NCI-H226 (cell line): Measurements from ENCODE around the gene TUB.

Source experiments
- DNase-seq: peaks from one replicate; pipeline ENCODE4 v3.0.0-alpha.2; 2015

The TUB gene, protein sequence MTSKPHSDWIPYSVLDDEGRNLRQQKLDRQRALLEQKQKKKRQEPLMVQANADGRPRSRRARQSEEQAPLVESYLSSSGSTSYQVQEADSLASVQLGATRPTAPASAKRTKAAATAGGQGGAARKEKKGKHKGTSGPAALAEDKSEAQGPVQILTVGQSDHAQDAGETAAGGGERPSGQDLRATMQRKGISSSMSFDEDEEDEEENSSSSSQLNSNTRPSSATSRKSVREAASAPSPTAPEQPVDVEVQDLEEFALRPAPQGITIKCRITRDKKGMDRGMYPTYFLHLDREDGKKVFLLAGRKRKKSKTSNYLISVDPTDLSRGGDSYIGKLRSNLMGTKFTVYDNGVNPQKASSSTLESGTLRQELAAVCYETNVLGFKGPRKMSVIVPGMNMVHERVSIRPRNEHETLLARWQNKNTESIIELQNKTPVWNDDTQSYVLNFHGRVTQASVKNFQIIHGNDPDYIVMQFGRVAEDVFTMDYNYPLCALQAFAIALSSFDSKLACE

GRCh38 chr11:8080674-8081590 lies at the start of gene TUB:
TSS of gene TUB (plus strand) at chr11:8081211. CDS start at chr11:8081511, 300 bp downstream.
- DNase-seq, result no peak

GRCh38 chr11:8031248-8032115 lies 49.5 kb upstream of the TUB start:
- no peak for DNase-seq

DNA sequence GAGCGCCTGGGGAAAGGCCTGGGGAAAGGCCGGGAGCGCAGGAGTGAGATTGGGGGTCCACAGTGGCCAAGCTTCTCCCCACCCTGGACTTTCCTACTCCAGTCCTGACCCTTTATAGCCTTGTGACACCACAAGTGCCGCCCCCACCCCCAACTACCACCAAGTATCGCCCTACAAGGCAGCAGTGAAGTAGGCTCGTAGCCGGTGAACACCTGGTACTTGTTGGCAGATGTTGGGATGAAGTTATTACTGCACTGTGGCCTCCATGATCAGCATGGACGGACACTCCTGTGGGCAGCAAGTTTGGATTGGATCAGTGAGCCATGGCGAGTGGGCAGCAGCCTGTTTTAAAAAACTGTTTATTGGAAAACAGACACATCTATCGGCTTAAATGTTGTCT lies 48.9 kb upstream of the TUB start:
- no peak for DNase-seq

- no peak for DNase-seq
Measured at GRCh38 chr11:8032576-8033304, 48.3 kb upstream of the TUB start.

GRCh38 chr11:8033305-8034105 lies 47.5 kb upstream of the TUB start:
- peak; percentile 70 for DNase-seq

DNA sequence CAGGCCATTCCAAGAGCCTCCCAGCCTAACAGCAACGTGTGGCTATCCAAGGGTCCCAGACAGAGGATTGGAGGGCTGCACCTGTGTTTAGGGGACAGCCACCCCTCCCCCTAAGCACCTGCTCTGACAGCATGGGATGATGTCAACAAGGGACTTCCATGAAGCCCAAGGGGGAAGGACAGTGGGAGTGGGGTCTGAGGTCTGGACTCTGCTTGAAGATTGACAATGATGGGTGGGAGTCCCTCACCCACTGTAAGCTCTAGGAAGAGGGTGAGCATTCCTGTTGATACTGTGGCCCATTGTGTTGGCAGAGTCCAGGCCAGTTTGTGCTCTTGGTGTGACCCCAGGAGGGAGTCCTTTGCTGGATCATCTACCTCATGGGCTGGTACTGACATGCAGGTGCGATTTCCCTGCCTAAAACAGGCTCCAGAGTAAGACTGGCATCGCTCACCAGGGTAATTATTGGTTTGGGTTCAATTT lies 46.9 kb upstream of the TUB start:
- DNase-seq, result no peak

DNA sequence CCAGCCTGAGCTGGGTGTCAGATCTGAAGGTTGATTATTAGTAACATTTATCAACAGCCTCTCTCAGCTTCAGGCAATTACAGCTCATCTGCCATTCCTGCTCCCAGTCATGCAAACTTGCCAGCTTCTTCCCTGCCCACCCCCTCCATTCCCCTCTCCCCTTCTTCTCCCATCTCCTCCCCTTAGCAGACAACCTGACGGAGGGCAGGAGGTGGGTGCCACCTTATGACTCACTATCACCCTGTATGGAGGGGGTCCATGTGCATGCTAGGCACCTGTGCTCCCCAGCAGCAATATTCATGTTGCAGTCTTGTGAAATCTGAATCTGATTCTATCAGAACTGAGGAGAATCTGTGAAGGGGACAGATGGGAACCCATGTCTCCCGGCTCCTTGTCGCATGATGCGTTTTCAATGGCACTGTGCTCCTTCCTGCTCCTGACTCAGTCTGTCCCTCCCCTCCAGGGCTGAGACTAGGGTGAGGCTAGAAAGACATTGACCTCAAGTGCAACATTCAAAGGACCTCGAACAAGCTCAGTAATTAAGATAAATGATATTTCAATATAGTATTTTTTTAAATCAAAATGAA lies 46.3 kb upstream of the TUB start:
- no peak for DNase-seq

DNA sequence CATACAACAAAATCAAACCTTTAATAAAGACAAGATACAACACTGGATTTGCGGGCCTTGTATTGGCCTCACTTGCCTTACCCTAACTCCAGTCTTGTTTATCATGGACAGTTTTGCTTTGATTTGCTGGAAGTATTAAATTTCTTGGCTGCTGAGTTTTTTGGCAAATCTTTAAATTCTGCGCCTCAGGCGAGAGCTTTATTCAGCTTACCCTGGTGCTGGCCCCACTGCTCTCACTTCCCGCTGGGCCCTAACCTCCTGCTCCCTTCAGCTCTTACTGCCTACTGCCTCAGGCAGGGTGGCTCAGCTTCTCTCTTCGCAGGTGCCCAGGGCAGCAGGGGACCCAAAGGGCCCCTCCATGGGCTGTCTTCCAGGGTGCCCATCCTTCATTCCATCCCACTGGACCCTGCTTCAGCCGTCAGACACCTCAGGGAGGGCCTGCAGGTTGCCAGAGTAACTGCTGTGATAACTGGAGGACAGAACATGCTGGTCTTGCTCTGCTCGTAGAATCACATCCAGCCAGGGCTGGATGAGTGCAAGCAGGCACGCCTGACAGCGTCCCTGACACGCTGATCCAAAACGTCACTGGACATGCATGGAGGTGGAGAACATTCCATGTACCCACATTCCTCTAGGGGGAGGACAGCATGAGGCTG lies 45.7 kb upstream of the TUB start:
- no peak for DNase-seq

DNA sequence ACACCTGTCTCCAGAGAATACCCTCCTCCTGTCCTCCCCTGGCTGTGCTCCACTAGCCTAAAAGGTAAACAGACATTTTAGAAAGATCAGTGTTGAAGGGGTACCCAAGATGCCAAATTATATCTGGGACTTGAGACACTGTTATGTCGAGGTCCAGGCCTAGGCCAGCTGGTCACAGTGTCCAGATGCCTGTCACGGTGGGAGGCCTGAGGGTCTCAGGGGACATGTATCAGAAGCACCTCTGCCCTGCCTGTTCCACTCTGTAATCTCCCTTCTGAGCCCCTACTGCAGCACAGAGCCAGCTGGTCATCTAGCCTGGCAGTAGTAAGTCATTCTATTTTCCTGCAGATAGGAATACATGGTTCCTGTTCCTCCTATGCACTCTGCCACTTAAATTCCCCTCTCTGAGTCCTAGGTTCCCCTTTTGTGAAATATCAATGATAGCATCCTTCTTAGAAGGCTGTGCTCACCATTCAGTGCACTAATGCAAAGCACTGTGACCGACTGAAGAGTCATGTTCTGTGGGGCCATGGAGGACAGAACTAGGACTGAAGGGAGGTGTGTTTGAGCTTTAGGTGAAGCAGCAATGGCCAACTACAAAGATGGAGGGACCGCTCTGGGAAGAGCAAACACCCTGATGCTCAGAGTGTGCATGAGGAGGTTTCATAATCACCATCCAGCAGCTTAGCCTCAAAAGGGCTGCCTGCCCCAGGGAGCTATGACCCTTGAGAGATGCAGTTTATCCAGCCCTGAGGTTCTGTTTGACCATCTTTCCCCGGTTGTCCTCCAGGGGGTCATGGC lies 44.8 kb upstream of the TUB start:
- DNase-seq, result no peak

DNA sequence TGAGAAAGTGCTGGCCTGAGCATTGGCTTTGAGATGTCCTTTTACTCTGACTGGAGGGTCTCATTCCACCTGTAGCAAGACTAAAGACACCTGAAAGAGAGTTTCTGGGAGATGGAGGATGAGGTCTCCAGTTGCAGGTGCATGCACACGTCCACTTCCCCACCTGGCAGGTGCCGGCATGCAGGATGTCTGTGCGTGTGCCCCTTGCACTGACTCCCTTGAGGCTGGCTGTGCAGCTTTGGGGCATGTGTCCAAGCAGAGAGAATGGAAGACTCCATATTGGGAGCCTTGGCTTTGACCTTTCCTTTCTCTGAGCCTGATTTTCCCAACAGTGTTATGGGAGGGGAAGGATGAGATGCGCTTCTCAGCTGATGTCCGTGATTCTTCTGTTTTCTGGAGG lies 44.0 kb upstream of the TUB start:
- DNase-seq, result no peak

DNA sequence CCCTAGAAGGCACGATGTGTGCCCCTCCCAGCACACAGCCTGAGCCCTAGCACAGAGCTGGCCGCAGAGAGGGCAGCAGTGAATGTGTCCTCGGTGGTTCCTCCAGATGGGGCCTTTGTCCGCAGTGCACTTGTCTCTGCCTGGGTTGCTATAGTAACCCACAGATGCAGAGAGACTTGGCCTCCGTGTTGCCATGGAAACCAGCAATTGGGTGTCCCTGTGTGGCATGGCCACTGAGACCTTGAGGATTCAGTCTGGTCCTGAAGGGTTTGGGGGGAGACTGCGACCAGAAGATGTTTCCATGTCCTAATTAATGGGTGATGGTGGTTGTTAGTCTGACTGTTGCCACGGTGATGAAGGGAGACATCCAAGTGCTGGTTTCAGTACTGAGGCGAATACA lies 42.6 kb upstream of the TUB start:
- no peak for DNase-seq

DNA sequence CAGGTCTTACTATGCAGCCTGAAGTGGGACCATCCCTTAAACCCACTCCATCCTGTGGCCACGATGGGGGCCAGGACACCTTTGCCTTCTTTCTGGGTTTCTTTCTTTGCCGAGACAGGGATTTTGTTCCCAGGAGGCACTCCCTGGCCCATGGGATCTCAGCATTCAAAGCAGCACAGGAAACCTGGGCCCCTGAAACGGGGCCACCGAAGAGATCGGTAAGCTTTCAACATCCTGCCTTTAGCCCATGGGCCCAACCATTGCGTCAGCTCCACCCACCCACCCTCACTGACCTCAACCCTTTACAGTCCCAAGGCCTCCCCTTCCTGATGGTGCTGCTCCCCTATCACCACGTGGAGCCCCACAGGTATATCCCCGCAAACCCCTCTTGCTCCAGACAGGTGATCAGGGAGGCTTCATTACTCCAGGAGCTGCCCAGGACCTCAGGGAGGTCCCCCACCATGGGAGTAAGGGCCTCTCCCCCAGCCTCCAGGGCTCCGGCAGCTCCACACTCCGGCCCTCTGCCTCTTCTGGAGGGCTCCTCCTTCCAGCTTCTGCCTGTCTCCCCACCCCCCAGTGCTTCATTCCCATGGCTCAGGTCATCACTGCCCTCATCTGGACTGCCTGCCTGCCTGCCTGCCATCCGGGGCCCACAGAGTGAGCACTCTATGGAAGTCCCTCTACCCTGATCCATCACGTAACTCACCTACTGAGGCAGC lies 42.0 kb upstream of the TUB start:
- DNase-seq, result no peak

DNA sequence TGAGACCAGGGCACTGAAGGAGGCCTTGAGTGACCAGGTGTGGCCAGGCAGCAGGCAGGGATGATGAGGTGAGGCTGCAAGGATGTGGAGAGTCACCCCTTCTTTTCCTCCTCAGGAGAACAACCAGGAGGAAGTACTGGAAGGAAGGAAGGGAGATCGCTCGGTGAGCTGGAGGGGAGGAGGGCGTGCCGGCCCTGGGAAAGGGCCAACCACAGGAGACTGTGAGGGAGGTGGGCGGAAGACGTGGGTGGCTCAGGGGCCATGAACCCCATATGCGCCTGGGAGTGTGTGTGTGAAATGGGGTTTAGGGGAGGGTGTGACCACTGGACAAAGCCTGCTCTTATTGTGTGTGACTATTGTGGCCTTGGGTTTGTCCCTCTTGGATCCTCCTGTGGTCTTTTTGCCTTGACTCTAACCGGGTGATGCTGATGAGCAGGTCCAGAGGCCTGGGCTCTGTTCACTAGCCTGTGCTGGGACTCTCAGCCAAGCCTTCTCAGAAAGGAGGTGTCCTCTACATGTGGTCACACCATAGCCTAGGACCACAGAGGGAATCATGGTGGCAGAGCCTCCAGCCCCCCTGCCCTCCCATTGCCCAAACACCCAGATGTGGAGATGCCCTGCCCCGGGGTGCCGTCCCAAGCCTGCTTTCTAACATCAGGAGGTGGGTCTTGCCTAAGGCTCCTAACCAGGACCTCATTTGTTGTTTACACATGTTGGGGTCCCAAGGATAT lies 41.3 kb upstream of the TUB start:
- no peak for DNase-seq

GRCh38 chr11:8040261-8040920 lies 40.6 kb upstream of the TUB start:
- no peak for DNase-seq

- no peak for DNase-seq
Measured at GRCh38 chr11:8040921-8041285, 40.1 kb upstream of the TUB start.

DNA sequence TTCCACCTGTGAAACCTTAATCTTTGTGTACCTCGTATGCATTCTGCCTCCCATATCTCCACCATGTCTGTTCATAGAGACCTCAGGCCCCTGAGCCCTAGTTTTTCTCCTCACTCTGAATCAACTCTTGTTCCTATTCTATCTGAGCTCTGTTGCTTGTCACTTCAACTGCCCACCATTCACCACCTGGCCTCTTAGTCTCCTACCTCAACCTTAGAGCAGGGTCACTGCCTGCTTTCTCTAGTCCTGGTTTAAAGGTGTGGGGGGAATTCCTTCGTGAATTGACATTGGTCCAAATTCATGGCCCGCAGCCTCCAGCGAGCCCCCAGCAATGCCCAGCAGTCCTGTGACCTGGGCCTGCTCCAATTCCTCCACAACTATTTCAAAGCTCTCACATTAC lies 39.4 kb upstream of the TUB start:
- no peak for DNase-seq

DNA sequence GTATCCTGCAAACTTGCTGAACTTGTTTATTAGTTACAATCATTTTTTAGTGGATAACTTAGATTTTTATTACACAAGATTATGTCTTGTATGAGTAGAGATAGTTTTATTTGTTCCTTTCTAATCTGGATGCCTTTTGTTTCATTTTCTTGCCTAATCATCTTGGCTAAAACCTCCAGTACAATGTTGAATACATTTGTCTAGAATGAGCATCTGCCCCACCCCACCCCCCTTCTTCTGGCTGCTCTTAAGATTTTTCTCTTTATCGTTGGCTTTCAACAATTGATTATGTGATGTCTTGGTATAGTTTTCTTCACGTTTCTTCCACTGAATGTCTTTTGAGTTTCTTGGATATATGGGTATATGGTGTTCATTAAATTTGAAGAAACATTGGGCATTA lies 37.3 kb upstream of the TUB start:
- DNase-seq, result no peak
